ENCODE data around the gene EPHA4.
"Not testable (repeated sequence)": the region's sequence is repeated elsewhere in the genome, so short reads cannot be mapped to it uniquely, and the experiment has no call there.

EPHA4 gene

DNA sequence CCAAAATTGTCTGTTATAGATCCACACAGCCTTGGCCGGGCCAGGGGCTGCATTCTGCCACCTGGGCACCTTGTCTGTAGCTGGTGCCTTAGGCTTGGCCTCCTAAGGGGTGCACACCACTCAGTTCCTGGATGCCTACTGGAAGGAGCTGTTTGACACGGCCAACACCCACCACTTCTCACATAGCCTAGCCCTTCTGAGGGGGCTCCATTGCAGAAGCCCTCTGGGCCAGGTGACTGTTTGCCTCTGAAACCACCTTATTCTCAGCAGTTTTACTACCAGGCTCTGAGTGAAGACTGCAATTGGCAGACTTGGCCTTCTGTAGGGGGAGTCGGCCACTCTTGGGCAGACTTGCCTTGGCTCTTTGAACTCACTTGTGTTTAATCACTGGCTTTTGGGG, 39.5 kb downstream of the EPHA4 start:
- no peak for DNase-seq

DNA sequence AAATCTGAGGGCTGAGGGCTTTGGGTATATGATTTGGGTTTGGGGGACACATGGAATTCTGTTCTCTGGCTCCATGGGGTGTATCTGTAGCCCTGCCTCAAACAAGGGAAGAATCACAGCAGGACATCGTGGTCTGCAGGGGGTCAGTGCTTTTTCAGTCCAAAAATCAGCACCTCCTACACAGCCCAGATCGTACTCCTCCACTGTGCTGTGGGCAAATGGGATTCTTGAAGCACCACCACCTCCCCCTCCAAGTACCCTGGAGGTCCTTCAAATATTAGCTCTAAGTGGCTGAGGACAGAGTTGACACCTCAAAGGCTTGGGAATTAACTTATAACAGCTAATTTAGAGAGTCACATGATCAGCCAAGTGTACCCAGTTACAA, 41.5 kb downstream of the EPHA4 start:
- no peak for DNase-seq

DNA sequence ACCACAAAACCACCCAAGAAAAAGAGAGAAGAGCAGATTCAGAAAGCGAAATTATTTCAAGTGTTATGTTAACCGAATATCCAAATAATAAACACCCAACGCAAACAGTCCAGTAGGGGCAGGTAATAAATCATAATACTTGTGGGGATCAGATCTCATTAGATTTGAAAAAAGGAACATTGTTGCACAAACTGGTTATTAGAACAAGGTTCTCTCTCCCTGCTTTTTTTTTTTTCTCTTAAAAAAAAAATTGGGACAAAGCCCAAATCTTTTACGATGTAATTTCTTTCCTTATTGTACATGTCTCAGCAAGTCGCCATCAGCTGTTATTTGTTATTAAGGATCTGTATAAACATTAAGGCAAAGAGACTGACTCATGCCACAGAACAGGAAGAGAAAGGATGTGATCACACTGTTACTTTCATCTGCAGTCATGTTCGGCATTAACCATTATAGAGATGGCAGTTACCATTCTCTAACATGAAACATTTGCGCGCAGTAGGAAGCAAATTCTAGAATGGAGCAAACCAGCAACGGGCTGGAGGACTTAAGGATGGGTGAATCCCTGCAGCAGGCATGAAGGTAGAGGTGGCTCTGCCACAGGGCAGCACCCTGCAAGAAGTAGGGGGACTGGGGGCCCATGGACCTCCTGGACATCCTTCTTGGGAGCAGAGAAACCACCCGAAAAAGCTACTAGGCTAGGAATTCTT, 42.0 kb downstream of the EPHA4 start:
- no peak for DNase-seq

DNA sequence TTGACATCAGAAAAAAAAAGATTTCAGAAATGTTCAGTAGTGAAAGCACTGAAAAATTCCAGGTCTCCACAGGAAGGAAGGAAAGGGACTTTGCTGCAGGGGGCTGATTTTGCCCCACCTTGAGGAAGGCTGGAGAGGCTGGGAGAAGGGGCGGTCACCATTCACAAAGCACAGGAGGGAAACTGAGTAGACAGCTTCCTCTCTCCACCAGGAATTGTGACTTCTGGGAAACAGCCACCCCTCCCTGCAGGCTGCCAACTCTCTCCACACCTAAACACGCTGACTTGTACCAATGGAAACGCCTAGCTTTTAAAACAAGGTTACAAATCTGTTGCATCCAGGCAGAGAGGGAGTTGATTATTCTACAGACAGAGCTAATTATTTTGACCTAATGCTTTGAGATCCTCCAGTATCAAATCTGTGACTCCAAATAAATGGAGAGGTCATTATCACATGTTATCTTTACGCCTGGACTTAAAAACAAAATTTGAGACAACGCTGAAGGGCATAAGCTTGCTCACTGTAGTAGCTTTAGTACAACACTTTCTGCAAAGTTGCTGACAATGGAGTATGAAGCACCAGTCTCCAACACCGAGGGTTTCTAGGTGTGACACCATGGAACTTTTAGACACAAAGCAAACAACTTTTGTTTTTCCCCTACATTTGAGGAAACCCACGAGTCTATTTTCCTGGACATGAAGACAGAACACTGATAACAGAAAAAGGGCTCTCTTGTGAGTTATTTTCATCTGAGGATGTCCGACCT, 42.7 kb downstream of the EPHA4 start:
- DNase-seq: no peak

DNA sequence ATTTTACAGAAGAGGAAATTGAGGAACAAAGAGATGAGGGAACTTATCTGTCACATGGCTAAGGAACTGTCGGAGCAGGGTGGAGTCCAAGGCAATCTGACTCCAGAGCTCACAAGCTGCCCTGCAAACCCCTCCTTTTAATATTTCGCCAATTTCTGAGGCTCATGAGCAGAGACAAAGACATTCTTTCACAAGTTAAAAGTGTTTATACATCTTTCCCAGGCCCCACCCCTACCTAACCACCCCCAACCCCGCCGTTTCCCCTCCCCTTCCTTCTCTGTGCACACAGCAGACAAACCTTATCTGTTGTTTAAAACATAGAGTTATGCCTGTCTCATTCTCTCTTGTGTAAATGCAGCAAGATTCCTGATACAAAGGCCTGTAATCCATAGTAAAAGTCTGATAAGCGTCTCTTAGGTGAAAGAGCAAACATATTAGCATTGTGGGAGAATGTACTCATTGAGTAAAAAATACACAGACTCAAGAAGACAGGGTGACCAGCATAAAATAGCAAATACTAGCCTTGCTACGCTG, 44.3 kb downstream of the EPHA4 start:
- no peak for DNase-seq

DNA sequence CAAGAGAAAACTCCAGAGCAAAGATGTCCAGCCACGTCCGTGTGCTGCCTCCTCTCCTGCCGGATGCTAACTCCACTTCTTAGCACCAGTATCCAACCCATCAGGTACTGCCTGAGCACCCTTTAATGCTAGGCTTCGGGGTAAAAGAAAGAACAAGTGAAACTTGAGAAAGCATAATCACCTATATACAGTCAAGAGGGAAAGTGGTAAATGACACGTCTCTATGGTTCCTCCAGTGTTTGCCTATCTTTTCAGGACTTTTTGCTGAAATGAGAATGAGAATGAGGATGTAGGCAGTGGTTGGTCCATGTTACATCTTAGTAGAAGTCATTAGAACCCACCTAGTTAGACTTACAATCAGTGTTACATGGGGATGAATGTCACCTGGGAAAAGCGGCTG, 47.9 kb downstream of the EPHA4 start:
- DNase-seq: no peak

DNA sequence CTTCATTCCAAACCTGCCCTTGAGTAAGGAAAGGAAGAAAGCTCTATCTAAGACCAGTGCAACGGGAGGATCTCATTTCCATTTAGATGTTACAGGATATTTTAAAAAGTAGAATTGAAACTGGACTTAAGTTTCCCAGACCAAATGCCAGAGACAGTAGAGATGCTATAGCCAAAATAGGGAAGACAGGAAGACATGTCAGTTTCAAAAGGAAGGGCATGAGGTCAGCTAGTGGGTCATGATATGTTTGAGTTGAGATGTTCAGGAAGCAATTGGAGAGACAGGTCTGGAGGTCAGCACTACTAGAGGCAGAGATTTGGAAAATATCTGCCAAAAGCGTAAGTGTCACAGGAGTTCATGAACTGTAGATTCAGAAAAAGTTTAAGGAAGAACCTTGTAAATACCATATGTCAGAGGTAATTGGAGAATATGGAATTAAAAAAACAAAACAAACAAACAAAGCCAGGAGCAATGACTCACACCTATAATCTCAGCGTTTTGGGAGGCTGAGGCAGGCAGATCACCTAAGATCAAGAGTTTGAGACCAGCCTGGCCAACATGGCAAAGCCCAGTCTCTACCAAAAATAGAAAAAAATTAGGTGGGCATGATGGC, 50.8 kb downstream of the EPHA4 start:
- no peak for DNase-seq

DNA sequence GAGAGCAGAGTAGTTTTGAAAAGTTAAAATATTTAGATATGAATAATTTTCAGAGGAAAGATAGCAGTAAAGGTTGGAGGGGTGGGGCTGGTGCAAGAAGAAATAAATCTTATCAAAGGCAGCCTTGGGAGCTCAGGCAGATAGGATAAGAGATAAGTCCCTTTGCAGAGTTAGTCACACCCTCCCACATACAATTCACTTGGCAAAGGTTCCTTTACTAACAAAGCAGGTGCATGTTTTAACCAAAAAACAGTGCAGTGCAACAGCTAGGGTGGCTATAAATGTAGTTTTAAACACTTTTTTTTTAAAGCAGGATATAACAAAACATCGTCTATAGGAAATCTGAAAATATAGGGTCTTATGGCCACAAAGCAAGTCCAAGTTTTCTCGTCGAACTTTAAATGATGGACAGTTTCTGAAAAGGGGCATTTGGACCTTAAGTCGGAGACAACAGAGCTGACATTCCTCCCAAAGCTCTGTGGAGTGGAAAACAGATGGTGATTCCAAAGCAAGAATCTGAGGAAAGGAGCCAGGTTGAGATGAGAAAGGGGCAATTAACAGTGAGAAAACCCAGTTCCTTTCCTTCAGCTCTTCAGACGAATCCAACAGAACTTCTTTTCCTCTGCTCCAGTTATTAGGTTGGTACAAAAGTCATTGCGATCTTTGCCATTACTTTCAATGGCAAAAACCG, 53.0 kb downstream of the EPHA4 start:
- DNase-seq: no peak

DNA sequence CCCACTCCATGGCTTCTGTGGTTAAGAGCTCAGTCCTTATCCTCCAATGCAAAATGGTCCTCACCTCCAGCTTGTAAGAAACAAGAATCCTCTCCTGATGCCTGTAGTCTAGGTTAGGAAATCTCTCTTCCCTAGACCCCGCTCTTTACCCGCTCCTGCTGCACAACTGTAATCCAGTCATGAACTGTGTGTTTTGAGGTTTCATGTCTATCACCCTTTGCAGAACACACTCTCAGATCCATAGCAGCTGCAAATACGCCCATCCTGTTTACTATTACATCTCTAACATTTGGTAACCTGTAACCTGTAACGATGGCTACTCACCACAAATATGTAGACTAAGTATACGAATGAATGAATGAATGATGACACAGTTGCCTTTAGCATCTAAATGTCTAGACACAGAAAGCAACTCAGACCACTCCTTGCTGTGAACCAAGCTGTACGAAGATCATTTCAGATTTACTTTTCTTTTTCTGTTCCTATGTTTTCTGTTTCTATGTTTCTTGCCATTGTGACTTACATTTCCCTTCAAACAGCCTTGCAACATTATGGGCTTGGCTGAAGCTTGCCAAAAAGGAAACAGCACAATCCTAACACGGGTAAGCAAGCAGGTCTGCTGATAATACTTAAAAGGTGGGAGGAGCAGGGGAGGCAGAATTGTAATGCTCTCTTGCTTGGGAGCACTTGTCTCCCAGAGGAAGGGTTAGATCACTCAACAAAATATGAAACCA, 53.7 kb downstream of the EPHA4 start:
- no peak for DNase-seq

DNA sequence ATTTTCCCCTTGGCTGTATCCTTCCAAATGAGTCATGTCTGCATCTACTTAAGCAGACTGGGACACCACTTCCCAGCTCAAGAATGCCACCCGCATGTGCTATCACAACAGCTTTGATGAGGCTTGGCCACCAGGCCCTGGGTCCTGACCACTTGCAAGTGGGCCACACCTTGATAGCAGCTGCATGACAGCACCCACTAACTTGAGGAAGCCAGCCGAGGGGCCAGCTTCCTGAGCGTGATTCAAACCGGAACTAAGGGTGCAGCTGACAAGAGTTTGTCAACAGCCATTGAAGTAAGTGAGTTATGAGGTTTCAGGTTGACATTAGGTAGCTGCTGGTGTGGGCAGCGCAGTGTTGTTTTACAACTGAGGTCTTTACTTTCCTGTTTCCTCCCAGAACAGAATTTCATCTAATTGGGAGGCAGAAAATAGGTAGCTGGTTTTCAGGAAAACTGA, 54.4 kb downstream of the EPHA4 start:
- no peak for DNase-seq

DNA sequence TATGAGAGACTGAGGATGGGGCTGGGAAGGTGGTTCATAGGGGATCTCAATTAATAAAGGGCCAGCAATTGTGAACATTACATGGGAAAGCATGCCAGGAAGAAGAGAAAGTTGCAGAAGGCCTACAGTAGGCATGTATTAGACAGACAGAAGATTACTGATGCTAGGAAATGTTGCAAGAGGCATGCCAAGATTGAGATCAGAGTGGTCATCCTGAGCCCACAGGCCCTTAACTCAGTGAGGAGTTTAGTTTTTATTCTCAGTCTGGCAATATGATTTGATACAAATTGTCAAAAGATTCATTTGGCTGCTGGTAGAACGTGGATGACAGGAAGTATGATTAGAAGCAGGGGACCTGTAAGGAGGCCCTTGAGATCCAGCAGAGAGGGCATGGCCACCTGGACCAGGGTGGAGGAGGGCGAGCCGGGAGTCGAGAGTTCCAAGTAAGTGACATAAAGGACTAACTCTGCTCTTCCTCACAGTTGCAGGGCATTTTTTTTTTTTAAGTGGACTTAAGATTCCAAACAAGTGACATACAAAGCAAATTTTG, 54.9 kb downstream of the EPHA4 start:
- no peak for DNase-seq

DNA sequence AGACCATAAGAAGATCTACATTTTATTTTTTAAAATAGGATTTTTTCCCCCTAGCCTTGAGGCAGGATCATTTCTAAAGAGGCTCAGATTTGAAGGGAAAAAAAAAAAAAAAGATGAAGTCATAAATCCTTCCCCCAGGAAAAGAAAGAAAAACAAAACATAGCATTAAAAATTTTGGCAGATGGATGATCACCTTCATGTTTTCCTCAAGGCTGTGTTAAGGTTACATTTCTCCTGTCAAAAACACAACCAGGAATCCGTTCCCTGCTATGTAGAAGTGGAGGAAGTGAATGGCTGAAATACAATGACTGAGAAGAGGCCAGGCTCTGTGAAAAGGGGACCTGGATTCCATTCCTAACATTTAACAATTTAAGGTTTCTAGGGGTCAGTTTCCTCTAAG, 56.2 kb downstream of the EPHA4 start:
- no peak for DNase-seq

DNA sequence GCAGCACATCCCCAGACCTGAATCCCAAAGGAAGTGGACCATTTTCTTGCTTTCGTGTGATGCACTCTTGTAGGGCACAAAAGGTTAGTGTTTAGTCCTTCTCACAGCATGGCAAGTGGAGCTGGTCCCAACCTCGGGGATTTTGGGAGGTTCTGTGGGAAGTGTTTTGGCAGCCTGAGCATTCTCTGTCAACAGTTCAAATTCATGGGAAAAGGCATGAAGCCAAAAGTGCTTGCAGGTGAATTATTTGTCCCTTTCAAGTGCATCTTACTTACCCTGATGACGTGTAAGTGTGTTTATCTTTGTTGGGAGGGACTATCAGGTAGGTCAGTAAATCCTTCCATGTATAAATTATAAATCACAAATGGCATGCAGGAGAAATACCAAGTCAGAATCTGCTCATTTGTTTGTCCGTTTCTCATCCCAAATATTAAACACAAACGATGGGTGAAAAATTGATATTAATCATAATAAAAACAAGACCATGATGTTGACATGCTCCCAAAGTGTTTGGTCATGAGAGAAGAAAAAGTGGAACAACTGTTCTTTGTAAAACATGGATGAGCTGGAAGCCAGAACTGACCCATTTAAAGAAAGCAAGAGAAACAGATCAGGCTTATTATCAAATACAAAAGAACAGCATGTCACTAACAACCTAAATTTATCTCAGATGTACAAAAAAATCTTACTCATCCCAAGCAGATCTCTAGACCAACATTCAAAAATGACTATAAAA, 57.6 kb downstream of the EPHA4 start:
- DNase-seq: no peak

DNA sequence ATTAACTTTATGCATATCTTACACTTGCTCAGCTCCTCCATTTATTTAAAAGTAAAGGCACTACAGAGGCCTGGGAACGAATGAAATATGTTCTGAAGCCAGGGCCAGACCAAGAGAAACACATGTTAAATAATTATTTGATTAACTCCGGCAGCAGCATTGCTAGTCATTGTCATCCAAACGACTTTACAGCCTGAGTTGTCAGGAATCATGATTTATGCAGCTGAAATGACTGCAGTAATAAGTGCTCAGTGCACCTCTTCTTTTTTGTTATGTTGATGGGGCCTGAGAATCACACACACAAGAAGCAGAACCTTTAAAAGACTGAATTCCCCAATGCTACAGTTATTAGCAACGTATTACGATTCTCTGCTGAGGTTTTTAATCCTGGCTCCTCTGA, 58.9 kb downstream of the EPHA4 start:
- no peak for DNase-seq

DNA sequence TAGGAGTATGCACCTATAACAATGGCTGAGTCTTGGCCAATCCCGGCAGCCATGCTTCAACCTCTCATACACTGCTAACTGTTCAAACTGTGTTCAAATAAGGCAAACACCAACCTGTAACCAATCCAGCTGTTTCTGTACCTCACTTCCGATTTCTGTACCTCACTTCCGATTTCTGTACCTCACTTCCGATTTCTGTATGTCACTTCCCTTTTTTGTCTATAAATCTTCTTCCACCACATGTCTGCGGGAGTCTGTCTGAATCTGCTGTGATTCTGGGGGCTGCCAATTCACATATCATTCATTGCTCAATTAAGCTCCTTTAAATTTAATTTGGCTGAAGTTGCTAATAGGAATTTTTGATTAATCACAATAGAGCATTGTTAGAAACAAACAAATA, 60.8 kb downstream of the EPHA4 start:
- not testable (repeated sequence) for DNase-seq

DNA sequence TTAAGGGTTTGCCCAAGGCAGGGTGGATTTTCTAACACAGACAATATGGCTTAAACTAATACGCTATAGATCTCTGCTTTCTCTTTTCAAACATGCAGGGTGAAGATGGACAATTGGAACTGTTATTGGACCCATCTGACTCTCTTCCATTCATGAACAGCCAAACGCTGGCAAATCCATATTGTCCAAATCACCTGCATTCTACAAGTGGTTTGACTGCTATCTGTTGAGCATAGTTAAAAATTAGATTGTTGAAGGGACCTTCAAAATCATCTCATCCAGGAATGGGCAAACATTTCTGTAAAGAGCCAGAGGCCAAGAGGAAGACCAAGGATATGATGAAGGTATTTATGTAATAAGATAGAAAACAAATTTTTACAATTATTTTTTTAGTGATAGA, 65.6 kb downstream of the EPHA4 start:
- no peak for DNase-seq

DNA sequence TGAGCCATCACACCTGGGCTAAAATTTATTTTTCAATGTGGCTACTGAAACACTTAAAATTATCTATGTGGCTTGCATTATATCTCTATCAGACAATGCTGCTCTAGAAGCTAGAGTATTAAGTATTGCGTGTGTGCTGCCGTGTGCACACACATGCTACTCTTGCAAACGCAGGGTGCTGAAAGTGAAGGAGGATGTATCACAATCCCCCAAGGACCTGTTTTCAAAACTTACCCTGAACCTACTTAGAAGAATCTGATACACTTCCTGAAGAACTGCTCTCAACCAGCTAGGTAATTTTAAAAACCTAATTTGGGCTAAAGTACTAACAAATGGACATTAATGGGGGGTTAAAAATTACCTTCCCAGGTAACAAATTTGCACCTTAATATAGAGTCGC, 66.5 kb downstream of the EPHA4 start:
- no peak for DNase-seq

DNA sequence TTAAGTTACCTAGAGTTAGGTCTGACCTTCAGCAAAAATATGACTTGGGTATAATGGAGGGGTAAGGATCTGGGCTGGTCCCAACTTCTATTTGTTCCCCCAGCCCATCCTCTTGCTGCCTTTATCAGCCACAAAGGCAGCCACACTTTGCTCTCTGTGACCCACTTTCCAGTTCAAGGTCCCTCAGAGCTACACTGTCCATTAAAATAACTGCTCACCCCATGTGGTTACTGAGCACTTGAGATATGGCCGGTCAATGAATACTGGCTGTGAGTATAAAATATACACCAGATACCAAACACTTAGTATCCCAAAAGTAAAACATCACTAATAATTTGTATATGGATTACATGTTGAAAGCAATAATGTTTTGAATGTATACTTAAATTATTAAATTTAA, 67.2 kb downstream of the EPHA4 start:
- no peak for DNase-seq

DNA sequence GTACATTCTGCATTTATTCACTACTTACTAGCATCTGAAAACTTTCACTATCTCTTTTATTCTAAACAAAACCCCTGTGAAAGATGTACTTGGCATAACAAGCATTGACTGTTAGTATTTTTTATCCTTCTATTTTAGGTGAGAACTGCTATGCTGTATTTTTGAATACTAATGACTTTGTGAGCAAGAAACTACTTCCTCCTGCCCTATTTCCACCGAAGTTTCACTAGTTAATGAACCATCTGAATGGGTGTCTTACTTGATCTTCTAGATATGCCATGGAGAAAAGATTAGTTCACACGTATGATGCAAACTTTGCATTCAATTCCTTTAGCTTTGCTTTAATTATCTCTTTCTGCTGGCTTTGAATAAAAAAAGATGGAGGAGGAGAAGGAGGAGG, 68.1 kb downstream of the EPHA4 start:
- no peak for DNase-seq

DNA sequence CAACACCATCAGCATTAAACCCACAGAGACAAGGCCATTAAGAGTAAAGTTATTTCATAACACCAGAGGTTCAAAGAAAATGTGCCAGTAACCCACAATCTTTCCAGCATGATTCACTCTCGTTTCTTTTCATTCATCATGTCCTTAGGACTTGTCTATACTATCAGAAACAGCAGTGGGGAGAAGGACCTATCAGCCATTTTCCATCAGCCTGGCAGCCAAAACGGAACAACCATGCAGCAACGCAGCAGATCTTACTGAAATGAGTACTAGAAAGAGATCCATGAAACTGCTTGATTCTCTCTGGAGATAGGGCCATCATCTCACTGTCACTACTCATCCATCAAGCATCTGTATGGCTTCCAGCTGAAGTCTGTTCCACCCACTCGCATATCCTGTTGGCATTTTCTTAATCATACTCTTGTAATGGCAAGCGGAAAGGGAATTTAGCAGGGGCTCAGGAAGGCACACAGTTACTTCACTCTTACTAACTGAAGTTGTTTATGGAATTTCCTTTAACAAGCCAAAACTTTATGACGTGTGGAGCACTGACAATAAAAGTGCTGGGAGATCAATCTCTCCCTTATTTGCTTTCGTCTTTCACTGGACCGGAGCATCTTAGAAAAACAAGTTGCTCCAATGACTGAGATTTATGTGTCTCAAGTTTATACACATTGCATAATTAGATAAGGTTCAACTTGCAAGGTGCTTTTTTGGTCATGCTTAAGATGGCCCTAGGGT, 69.7 kb downstream of the EPHA4 start:
- no peak for DNase-seq

DNA sequence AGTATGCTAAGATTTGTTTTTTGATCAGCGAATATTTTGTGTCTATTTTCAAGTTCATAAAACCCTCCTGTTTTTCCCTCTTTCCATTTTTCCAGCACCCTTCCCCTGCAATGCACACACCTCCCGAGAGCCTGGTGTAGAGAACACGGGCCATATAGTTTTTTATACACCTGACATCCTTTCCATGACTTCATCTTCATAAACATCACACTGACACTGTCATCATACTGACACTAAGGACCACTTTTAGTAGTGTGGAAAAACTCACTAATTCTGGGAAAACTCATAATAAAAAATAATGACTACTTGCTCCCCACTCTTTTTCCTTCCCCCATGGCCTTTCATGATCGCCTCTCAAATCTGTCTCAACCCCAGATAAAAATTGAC, 70.2 kb downstream of the EPHA4 start:
- DNase-seq: no peak
